GM10266 (cell line): ENCODE results near the gene TMEM132D.

Source experiments
- DNase-seq: peaks from one replicate; pipeline ENCODE4 v3.0.0; 2012; ENCODE audit errors: extremely low spot score
- TF ChIP-seq, protein P1 (sequence below): IDR thresholded peaks from 2 replicates; pipeline ENCODE4 v1.5.1; 2012; ENCODE audit warnings: mild to moderate bottlenecking, low read depth; ENCODE audit not compliant: control insufficient read depth, insufficient read depth; ENCODE audit errors: missing control alignments

TMEM132D gene

DNA sequence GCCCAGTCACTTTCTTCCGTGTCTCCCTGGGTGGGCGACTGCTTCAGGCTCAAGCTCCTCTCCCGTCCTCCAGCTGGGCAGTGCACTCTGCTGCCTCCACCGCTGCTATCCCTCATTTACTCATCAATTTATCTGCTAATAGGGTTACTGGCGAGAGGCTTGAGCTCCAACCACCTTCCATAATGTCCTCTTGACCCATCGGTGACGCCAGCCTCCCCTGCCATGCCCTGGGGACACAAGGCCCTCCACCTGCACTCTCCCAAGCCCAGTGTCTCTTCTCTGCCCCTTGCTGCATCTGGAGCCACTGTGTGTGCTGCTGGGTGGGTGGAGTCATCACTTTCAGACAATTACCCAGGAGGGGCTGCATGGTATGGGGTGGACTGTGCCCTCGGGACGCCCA lies 78.5 kb downstream of the TMEM132D start:
- TF ChIP-seq, protein P1, sequence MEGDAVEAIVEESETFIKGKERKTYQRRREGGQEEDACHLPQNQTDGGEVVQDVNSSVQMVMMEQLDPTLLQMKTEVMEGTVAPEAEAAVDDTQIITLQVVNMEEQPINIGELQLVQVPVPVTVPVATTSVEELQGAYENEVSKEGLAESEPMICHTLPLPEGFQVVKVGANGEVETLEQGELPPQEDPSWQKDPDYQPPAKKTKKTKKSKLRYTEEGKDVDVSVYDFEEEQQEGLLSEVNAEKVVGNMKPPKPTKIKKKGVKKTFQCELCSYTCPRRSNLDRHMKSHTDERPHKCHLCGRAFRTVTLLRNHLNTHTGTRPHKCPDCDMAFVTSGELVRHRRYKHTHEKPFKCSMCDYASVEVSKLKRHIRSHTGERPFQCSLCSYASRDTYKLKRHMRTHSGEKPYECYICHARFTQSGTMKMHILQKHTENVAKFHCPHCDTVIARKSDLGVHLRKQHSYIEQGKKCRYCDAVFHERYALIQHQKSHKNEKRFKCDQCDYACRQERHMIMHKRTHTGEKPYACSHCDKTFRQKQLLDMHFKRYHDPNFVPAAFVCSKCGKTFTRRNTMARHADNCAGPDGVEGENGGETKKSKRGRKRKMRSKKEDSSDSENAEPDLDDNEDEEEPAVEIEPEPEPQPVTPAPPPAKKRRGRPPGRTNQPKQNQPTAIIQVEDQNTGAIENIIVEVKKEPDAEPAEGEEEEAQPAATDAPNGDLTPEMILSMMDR: no peak
- DNase-seq: no peak

DNA sequence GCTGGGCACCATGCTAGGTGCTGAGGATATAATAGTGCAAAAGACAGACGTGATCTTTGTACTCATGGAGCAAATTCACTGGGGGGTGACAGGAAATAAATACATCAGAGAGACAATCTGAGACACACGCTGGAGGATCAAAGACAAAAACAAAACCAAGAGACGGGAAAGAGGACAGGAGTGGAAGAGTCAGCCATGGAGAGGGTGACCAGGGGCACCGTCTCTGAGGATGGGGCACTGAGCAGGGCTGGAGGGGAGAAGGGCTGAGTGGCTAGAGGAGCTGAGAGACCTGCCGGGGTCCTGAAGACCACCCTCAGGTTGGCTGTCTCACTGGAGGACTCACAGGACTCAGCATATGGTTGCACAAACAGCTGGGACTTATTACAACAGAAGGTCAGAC lies 81.9 kb downstream of the TMEM132D start:
- DNase-seq: no peak
- TF ChIP-seq, protein P1: no peak

DNA sequence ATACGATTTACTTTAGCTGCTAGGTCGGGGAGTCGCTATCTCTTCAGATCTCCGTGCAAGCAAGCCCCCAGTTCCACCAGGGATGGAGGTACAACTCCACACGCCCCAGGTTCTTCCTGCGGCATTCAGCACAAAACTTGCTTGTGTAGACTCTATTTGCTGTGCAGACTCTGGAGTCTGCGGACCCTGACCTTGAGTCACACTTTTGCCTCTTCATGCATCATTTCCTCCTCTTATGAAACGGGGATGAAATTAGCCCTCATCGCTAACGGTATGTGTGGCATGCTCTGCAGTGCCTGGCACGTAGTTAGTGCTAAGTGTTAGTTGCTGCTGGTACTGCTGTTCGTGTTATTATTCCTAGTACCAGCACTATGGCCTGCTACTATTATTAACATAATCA lies 84.4 kb downstream of the TMEM132D start:
- DNase-seq: no peak
- TF ChIP-seq, protein P1: no peak

DNA sequence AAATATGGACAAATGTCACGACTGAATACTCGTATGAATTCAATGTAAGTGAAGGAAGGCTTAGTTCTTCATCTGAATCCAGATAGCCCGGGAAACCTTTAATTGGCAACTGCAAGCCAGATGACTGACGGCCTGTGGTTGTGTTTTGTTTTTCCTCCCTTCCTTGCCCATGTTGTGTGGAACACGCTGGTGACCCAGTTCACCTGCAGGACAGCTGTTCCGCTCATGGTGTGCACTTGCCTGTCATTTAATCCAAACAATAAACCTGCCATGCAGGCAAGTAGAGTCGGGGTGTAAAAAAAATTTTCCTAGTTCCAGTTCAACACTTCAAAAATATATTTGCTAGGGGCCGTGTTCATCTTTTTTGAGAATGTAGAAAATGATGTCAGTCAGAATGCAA lies 88.0 kb downstream of the TMEM132D start:
- no peak for DNase-seq
- TF ChIP-seq, protein P1: no peak

DNA sequence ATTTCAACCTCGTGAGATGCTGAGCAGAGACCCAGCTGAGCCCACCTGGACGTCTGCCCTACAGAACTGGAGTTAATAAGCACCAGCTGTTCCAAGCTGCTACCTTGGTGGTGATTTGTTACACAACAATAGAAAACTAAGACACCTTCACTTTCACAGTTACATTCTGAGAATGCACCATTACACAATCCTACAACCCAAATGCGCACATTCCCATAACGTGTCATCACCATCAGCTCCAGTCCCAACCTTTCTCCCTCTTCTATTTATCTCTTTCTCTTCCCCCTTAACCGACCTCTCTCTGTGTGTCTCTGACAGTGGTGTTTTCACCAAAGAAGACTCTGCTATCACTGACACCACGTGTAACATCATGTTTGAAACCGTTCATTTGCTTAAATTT lies 91.9 kb downstream of the TMEM132D start:
- TF ChIP-seq, protein P1: no peak
- DNase-seq: no peak

DNA sequence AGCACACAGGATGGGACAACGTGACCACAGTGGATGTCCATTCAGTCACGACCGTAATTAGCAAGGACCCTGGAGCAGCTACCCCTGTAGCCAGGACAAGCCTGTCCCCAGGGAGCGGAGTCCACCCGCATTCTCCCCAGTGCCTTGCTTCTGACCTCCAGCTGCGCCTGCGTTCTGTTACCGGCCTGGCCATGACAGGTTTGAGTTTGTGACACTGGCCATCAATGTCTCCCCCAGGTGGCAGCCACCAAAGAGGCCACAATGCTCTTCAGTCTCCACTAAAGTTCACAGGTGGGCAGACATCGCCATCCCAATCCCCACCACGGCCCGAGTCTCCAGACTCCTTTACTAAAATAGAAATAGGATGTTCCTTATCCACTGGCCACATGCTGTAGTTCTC lies 96.7 kb downstream of the TMEM132D start:
- TF ChIP-seq, protein P1: no peak
- no peak for DNase-seq

DNA sequence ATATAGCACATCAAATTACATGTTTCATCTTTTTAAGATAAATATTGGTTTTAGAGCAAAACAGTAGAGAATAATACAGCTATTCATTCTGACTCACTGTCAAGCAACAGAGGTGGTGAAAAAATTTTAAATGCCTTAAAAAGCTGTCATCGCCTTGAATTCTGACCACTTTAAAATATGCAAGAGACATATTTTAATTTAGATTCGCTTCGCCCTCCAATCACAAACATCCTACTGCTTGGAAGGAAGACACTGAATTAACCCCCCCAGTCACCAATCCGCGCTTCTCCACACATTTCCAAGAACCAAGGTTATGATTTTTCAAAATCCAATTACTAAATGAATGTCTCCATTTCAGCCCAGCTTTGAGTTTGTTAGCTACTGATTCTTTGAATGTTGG lies 112.4 kb downstream of the TMEM132D start:
- no peak for DNase-seq
- TF ChIP-seq, protein P1: no peak
